ENCODE results near the gene UNK. TPM values are rescaled to one million over a fixed set of nuclear protein-coding genes. Genes with fewer than 3 reads are reported as not detected.

UNK gene
- total and polyA plus RNA-seq, 7 donors: 12.7 to 29.6 (median 23.5) TPM

DNA sequence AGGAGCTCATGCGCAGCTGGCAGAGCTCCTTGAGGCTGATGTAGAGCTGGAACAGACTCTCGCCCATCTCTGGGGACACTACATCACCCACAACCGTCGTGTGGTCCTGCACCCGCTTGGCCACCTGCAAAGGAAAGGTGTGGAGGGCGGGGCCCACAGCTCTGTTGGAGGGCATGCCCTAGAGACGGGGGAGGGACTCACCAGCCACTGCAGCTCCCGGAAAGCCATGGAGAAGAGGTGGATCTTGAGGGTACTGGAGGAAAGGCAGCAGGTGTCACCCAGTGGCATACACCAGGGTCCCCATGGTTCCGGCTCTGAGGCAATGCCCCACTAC, 51.0 kb downstream of the UNK start:
- TF ChIP-seq, protein P1, sequence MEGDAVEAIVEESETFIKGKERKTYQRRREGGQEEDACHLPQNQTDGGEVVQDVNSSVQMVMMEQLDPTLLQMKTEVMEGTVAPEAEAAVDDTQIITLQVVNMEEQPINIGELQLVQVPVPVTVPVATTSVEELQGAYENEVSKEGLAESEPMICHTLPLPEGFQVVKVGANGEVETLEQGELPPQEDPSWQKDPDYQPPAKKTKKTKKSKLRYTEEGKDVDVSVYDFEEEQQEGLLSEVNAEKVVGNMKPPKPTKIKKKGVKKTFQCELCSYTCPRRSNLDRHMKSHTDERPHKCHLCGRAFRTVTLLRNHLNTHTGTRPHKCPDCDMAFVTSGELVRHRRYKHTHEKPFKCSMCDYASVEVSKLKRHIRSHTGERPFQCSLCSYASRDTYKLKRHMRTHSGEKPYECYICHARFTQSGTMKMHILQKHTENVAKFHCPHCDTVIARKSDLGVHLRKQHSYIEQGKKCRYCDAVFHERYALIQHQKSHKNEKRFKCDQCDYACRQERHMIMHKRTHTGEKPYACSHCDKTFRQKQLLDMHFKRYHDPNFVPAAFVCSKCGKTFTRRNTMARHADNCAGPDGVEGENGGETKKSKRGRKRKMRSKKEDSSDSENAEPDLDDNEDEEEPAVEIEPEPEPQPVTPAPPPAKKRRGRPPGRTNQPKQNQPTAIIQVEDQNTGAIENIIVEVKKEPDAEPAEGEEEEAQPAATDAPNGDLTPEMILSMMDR (IDR thresholded peaks at IDR 0.05): no peak
- TF ChIP-seq POLR2A (IDR thresholded peaks at IDR 0.05): no peak
- TF ChIP-seq EP300 (IDR thresholded peaks at IDR 0.05): no peak
- TF ChIP-seq POLR2AphosphoS5 (IDR thresholded peaks at IDR 0.05): no peak
- intact Hi-C loops (cut with DNase I): no loop called here
- Histone ChIP-seq H3K27ac (peak overlapping the region in 2 of 4 donors; percentile 17 to 45), H3K27me3 (no peaks in the 10 kb centered on the region), H3K4me1 (peaks cover 0 to 13% (median 10%) of the 10 kb centered on the region in 4 donors), H3K4me3 (peak overlapping the region in 1 of 4 donors; percentile 22), H3K9me3 (no peaks in the 10 kb centered on the region), H3K36me3 (peaks cover 0 to 41% (median 0%) of the 10 kb centered on the region in 4 donors)
- no peak for DNase-seq
- WGBS, 2 donors: 62 to 86% methylated on average over 9 of the region's 9 CpGs

DNA sequence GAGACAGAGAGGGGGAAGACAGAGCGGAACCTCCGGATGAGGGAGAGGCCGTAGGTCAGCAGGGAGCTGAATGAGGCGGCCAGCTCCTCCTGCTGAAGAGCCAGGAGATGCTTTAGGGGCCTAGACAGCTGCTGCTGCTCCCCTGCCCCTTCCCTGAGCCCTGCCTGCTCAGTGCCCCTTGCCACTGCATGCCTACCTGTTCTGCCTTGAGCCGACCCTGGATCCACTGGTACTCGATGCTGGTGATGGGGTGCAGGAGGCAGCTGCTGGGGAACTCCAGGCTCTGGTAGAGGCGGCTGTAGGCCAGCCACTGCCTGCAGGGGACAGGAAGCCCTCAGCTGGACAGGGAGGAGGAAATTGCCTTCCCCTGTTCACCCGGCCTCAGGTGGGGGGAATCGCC, 52.0 kb downstream of the UNK start:
- H3K27ac ChIP-seq: no peak overlapping the region
- H3K36me3 ChIP-seq: peaks cover 0 to 35% (median 0%) of the 10 kb centered on the region in 4 donors
- WGBS, 2 donors: 78 to 89% methylated on average over 9 of the region's 9 CpGs
- H3K4me1 ChIP-seq: peaks cover 0 to 13% (median 10%) of the 10 kb centered on the region in 4 donors
- H3K27me3 ChIP-seq: no peaks in the 10 kb centered on the region
- no peak for DNase-seq
- H3K4me3 ChIP-seq: no peak overlapping the region
- TF ChIP-seq, protein P1 (IDR thresholded peaks at IDR 0.05): no peak
- TF ChIP-seq POLR2AphosphoS5 (IDR thresholded peaks at IDR 0.05) (no peak), POLR2A (IDR thresholded peaks at IDR 0.05) (no peak), EP300 (IDR thresholded peaks at IDR 0.05) (no peak)
- intact Hi-C loops (cut with DNase I): no loop called here
- H3K9me3 ChIP-seq: no peaks in the 10 kb centered on the region

DNA sequence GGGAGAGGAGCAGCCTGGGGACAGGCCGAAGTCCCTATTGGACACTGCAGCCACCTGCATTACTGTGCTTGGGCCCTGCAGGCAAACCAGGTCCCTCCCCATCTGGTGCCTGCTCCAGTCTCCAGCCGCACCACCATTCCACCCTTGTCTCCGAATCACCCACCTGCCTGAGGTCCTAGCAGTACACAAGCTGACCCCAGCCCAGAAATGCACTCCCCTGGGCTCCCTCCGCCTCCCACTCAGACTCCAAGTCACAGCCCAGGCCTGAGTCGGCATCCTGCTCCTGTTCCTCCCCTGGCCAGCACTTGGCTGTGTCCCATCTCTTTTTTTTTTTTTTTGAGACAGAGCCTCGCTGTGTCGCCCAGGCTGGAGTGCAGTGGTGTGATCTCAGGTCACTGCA, 53.3 kb downstream of the UNK start:
- no peak for DNase-seq
- WGBS, 2 donors: 83 to 89% methylated on average over 7 of the region's 7 CpGs
- intact Hi-C loops (cut with DNase I): no loop called here
- Histone ChIP-seq H3K4me3 (no peak overlapping the region), H3K4me1 (peaks cover 0 to 13% (median 8%) of the 10 kb centered on the region in 4 donors), H3K9me3 (no peaks in the 10 kb centered on the region), H3K27me3 (no peaks in the 10 kb centered on the region), H3K27ac (no peak overlapping the region), H3K36me3 (peaks cover 0 to 35% (median 0%) of the 10 kb centered on the region in 4 donors)
- no peak for TF ChIP-seq POLR2AphosphoS5 (IDR thresholded peaks at IDR 0.05)
- TF ChIP-seq EP300 (IDR thresholded peaks at IDR 0.05): no peak
- TF ChIP-seq, protein P1 (IDR thresholded peaks at IDR 0.05): no peak
- no peak for TF ChIP-seq POLR2A (IDR thresholded peaks at IDR 0.05)

DNA sequence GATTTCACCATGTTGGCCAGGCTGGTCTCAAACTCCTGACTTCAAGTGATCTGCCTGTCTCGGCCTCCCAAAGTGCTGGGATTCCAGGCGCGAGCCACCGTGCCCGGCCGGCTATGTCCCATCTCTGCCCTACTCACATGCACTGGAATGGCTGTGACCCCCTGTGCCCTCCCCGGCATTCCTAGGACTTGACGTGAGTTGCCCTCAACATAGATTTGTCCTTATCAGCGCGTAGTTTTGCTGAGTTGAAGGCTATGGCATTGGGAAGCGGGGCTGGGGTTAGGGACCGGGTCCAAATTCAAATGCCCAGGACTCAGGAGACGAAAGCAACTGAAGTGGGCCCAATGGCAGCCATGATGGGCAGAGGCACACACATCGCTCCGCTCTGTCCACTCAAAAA, 53.8 kb downstream of the UNK start:
- intact Hi-C loops (cut with DNase I): no loop called here
- TF ChIP-seq POLR2A (IDR thresholded peaks at IDR 0.05) (no peak), EP300 (IDR thresholded peaks at IDR 0.05) (no peak), POLR2AphosphoS5 (IDR thresholded peaks at IDR 0.05) (no peak)
- TF ChIP-seq, protein P1 (IDR thresholded peaks at IDR 0.05): no peak
- no peaks in the 10 kb centered on the region for H3K9me3 ChIP-seq
- H3K27me3 ChIP-seq: no peaks in the 10 kb centered on the region
- 93 to 95% methylated on average over 15 of the region's 15 CpGs for WGBS, 2 donors
- peaks cover 0 to 10% (median 8%) of the 10 kb centered on the region in 4 donors for H3K4me1 ChIP-seq
- no peak overlapping the region for H3K27ac ChIP-seq
- no peak for DNase-seq
- H3K4me3 ChIP-seq: no peak overlapping the region
- H3K36me3 ChIP-seq: peaks cover 0 to 35% (median 0%) of the 10 kb centered on the region in 4 donors

Measured in sigmoid colon (tissue), 7 donors.